ENCODE measurements around the gene RAD51B.

RAD51B gene

DNA sequence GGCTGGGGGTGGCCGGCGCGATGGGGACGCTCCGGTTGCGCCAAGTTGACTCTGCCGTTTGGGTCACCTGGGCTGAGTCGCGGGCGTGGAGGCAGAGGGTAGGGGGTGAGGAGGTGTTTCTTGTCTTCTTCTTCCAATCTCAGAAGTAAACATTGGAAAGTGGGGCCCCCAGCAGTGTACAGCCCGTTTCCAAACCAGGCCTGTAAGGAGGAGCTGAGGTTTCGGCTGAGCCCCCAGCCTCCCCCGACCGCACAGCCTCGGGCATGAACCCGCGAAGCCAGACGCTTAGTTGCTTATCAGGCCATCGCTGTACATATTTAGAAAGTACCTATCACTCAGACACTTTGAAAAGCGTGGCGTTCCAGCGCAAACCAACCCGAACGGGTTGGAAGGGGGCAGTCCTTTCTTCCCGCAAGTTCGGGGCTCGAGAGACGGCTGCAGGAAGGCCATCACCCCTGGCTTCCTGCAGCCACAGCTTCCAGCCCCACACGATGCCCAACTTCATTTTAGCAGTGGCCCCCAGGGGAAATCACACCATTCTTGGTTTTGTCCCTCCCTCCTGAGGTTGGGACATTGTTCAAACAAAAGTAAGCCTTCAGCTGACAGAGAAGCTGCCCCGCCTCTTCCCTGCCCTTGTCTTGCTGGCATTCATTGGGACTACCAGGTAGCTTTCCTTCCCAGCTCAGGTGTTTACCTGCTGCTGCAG is 809.2 kb downstream of the RAD51B start:
- Histone ChIP-seq H3K4ac (ENCODE audit: low read depth, low read length) (peak overlapping the region; percentile 41), H3K4me1 (ENCODE audit: control insufficient read depth, low read depth, low read length) (peaks cover 3% of the 10 kb centered on the region), H3K18ac (ENCODE audit: low read length) (peak overlapping the region; percentile 53), H3K4me2 (ENCODE audit: low read length) (peak overlapping the region; percentile 63), H2BK15ac (replicated peaks; ENCODE audit: low read depth) (no peak overlapping the region), H3K4me3 (ENCODE audit: low read length) (no peak overlapping the region), H3K23ac (ENCODE audit: low read length) (peak overlapping the region; percentile 85), H4K8ac (ENCODE audit: low read depth, low read length) (no peak overlapping the region), H3K56ac (ENCODE audit: low read length) (peak overlapping the region; percentile 93), H3K27ac (ENCODE audit: low read depth, low read length) (no peak overlapping the region), H2BK120ac (ENCODE audit: low read depth, low read length) (peak overlapping the region; percentile 10), H2BK5ac (ENCODE audit: low read length) (no peak overlapping the region), H3K9ac (ENCODE audit: low read length) (peak overlapping the region; percentile 68), H3K27me3 (ENCODE audit: insufficient read depth, low read length, poor library complexity) (no peaks in the 10 kb centered on the region), H3K36me3 (ENCODE audit: control insufficient read depth, insufficient read depth, low read length) (no peaks in the 10 kb centered on the region), H4K5ac (ENCODE audit: low read length) (no peak overlapping the region), H3K79me1 (ENCODE audit: low read length) (no peaks in the 10 kb centered on the region), H2AK5ac (ENCODE audit: low read length) (no peak overlapping the region), H3K79me2 (ENCODE audit: control insufficient read depth, insufficient read depth, low read length) (no peaks in the 10 kb centered on the region)
- no CpG with 5 or more reads among the region's 30 CpGs for WGBS (ENCODE audit: extremely low coverage, insufficient coverage, low lambda C conversion rate)
- DNase-seq, result peak; percentile 87

DNA sequence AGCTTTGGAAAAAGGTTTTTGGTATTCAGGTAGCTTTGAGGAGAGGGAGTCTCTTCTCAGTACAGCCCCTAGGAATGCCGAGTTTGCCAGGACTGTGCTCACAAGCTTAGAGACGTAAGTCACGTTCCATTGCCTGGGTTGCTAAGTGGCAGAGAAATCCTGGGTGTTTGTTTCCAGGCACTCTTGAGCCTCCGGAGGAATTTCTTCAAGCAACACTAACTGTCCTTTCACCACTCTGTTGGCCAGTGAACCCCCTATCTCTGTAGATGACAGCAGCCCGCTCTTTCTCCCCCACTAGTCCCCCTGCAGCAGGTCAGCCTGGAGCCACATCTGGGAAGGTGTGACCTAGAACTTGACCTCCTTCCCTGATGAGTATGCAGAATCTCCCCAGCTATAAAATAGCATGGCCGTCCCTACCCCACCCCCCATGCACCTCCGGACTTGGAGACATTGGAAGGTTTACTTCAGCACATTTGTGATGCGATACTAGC is 810.5 kb downstream of the RAD51B start:
- Histone ChIP-seq H3K36me3 (ENCODE audit: control insufficient read depth, insufficient read depth, low read length) (no peaks in the 10 kb centered on the region), H3K79me2 (ENCODE audit: control insufficient read depth, insufficient read depth, low read length) (no peaks in the 10 kb centered on the region), H2BK5ac (ENCODE audit: low read length) (no peak overlapping the region), H2BK15ac (replicated peaks; ENCODE audit: low read depth) (peak overlapping the region; percentile 21), H3K4me1 (ENCODE audit: control insufficient read depth, low read depth, low read length) (peaks cover 12% of the 10 kb centered on the region), H3K27ac (ENCODE audit: low read depth, low read length) (no peak overlapping the region), H3K4me3 (ENCODE audit: low read length) (no peak overlapping the region), H4K8ac (ENCODE audit: low read depth, low read length) (no peak overlapping the region), H4K5ac (ENCODE audit: low read length) (no peak overlapping the region), H3K79me1 (ENCODE audit: low read length) (no peaks in the 10 kb centered on the region), H3K4me2 (ENCODE audit: low read length) (no peak overlapping the region), H3K18ac (ENCODE audit: low read length) (no peak overlapping the region), H2BK120ac (ENCODE audit: low read depth, low read length) (no peak overlapping the region), H3K4ac (ENCODE audit: low read depth, low read length) (no peak overlapping the region), H2AK5ac (ENCODE audit: low read length) (no peak overlapping the region), H3K27me3 (ENCODE audit: insufficient read depth, low read length, poor library complexity) (no peaks in the 10 kb centered on the region), H3K56ac (ENCODE audit: low read length) (no peak overlapping the region), H3K9ac (ENCODE audit: low read length) (no peak overlapping the region), H3K23ac (ENCODE audit: low read length) (no peak overlapping the region)
- no peak for DNase-seq
- WGBS (ENCODE audit: extremely low coverage, insufficient coverage, low lambda C conversion rate), result no CpG with 5 or more reads among the region's 8 CpGs

DNA sequence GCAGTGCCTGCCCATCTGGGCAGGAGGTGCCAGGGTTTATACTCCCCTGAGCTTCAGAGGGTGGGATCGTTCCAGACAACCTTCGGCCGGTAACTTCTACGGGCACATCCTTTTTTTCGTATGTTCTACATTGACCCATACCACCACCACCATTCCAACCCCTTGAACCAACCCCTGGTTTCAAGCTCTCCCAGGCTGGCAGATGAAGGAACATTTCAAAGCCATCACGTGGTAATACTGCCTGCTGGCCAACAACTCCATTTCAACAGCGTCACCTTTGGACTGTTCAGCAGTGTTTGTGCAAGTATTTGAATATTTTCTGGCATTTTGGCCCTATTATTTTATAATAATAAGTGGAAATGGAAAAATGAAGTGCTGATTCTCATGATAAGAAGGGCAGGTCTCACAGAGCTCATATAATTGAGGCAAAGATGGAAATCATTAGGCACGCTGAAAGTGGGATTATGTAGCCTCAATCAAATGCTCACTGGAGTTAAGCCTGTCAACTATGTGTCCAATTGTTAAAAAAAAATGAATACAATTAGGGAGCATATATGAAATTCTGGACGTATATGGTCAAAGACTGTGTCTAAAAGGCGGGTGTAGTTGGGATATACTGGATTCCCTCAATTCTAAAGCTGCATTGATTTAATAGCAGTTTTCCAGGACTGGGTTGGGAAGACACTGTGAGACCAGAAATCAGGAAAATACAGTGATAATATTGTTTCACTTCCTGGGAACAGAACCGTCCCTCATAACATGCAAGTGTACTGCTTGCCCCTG is 811.2 kb downstream of the RAD51B start:
- Histone ChIP-seq H3K4ac (ENCODE audit: low read depth, low read length) (no peak overlapping the region), H3K4me3 (ENCODE audit: low read length) (no peak overlapping the region), H2BK5ac (ENCODE audit: low read length) (no peak overlapping the region), H2BK15ac (replicated peaks; ENCODE audit: low read depth) (no peak overlapping the region), H2AK5ac (ENCODE audit: low read length) (no peak overlapping the region), H2BK120ac (ENCODE audit: low read depth, low read length) (no peak overlapping the region), H3K79me1 (ENCODE audit: low read length) (no peaks in the 10 kb centered on the region), H3K9ac (ENCODE audit: low read length) (no peak overlapping the region), H4K5ac (ENCODE audit: low read length) (no peak overlapping the region), H3K56ac (ENCODE audit: low read length) (no peak overlapping the region), H3K4me2 (ENCODE audit: low read length) (no peak overlapping the region), H3K27ac (ENCODE audit: low read depth, low read length) (no peak overlapping the region), H3K4me1 (ENCODE audit: control insufficient read depth, low read depth, low read length) (peaks cover 13% of the 10 kb centered on the region), H3K23ac (ENCODE audit: low read length) (no peak overlapping the region), H3K27me3 (ENCODE audit: insufficient read depth, low read length, poor library complexity) (no peaks in the 10 kb centered on the region), H3K18ac (ENCODE audit: low read length) (no peak overlapping the region), H3K36me3 (ENCODE audit: control insufficient read depth, insufficient read depth, low read length) (no peaks in the 10 kb centered on the region), H4K8ac (ENCODE audit: low read depth, low read length) (no peak overlapping the region), H3K79me2 (ENCODE audit: control insufficient read depth, insufficient read depth, low read length) (no peaks in the 10 kb centered on the region)
- no peak for DNase-seq
- no CpG with 5 or more reads among the region's 11 CpGs for WGBS (ENCODE audit: extremely low coverage, insufficient coverage, low lambda C conversion rate)

DNA sequence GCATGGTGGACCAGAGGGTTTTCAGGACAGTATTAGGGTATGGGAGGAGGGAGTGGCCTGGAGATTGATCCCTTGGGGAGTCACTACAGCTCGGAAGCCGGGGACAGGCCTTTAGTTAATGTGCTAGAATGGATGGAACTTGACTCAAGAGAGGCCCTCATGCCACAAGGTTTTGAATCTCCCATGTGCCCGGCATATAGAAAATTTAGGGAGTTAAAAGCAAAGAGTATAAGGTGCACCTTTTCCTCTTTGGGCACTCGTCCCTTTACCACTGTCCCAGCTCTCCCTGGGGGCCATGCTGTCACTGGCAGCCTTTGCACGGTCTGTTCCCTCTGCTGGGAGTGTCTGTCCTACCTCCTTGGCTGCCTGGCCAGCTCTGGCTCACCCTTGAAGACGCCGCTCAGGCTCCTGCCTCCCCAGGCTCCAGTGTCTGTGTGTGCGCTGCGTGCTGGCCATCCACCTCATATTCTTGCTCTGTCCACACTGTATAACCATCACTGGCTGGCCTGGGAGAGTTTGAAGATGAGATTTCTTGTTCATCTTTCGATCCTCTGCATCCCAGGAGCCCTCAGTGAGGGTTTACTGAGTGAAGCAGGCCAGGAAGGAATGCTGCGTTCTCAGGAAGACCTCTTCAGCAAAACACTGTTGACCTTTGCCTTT is 811.9 kb downstream of the RAD51B start:
- Histone ChIP-seq H4K5ac (ENCODE audit: low read length) (no peak overlapping the region), H2BK120ac (ENCODE audit: low read depth, low read length) (no peak overlapping the region), H3K56ac (ENCODE audit: low read length) (no peak overlapping the region), H3K4me3 (ENCODE audit: low read length) (no peak overlapping the region), H2AK5ac (ENCODE audit: low read length) (no peak overlapping the region), H3K4me2 (ENCODE audit: low read length) (no peak overlapping the region), H2BK15ac (replicated peaks; ENCODE audit: low read depth) (no peak overlapping the region), H3K4me1 (ENCODE audit: control insufficient read depth, low read depth, low read length) (peaks cover 13% of the 10 kb centered on the region), H3K79me1 (ENCODE audit: low read length) (no peaks in the 10 kb centered on the region), H2BK5ac (ENCODE audit: low read length) (no peak overlapping the region), H3K79me2 (ENCODE audit: control insufficient read depth, insufficient read depth, low read length) (no peaks in the 10 kb centered on the region), H3K36me3 (ENCODE audit: control insufficient read depth, insufficient read depth, low read length) (no peaks in the 10 kb centered on the region), H3K4ac (ENCODE audit: low read depth, low read length) (no peak overlapping the region), H3K9ac (ENCODE audit: low read length) (no peak overlapping the region), H3K27ac (ENCODE audit: low read depth, low read length) (no peak overlapping the region), H3K27me3 (ENCODE audit: insufficient read depth, low read length, poor library complexity) (no peaks in the 10 kb centered on the region), H3K18ac (ENCODE audit: low read length) (no peak overlapping the region), H3K23ac (ENCODE audit: low read length) (no peak overlapping the region), H4K8ac (ENCODE audit: low read depth, low read length) (no peak overlapping the region)
- DNase-seq, result no peak
- no CpG with 5 or more reads among the region's 11 CpGs for WGBS (ENCODE audit: extremely low coverage, insufficient coverage, low lambda C conversion rate)

GRCh38 chr14:68632054-68632895 is 812.7 kb downstream of the RAD51B start:
- no peak overlapping the region for H3K4ac ChIP-seq (ENCODE audit: low read depth, low read length)

More at GRCh38 chr14:68632054-68632895, 812.7 kb downstream of the RAD51B start:
- Histone ChIP-seq H3K36me3 (ENCODE audit: control insufficient read depth, insufficient read depth, low read length) (no peaks in the 10 kb centered on the region), H4K5ac (ENCODE audit: low read length) (no peak overlapping the region), H3K23ac (ENCODE audit: low read length) (no peak overlapping the region), H3K56ac (ENCODE audit: low read length) (no peak overlapping the region), H2BK120ac (ENCODE audit: low read depth, low read length) (no peak overlapping the region), H3K18ac (ENCODE audit: low read length) (no peak overlapping the region), H2AK5ac (ENCODE audit: low read length) (no peak overlapping the region), H2BK15ac (replicated peaks; ENCODE audit: low read depth) (no peak overlapping the region), H3K79me2 (ENCODE audit: control insufficient read depth, insufficient read depth, low read length) (no peaks in the 10 kb centered on the region), H3K27me3 (ENCODE audit: insufficient read depth, low read length, poor library complexity) (no peaks in the 10 kb centered on the region), H3K27ac (ENCODE audit: low read depth, low read length) (no peak overlapping the region), H3K4me2 (ENCODE audit: low read length) (no peak overlapping the region), H3K4me3 (ENCODE audit: low read length) (no peak overlapping the region), H3K79me1 (ENCODE audit: low read length) (no peaks in the 10 kb centered on the region), H3K9ac (ENCODE audit: low read length) (no peak overlapping the region), H3K4me1 (ENCODE audit: control insufficient read depth, low read depth, low read length) (peaks cover 13% of the 10 kb centered on the region), H2BK5ac (ENCODE audit: low read length) (no peak overlapping the region), H4K8ac (ENCODE audit: low read depth, low read length) (no peak overlapping the region)
- DNase-seq, result no peak
- no CpG with 5 or more reads among the region's 19 CpGs for WGBS (ENCODE audit: extremely low coverage, insufficient coverage, low lambda C conversion rate)
